Heart left ventricle (tissue), 16 donors: ENCODE results near the gene ZNF444. TPM values are rescaled to one million over a fixed set of nuclear protein-coding genes. Genes with fewer than 3 reads are reported as not detected.

Experiments
- ATAC-seq, 4 donors: fragments of 200-7000 bp; cut with Tn5 transposase; one replicate each; pipeline ENCODE4 v1.9.1; 2020 to 2022; ENCODE audit warnings: moderate library complexity in 4 of 4, mild to moderate bottlenecking in 3 of 4, moderate number of reproducible peaks in 1 of 4
- DNase-seq, 5 donors: peaks; one replicate each; pipeline ENCODE4 v3.0.0-alpha.2; 2020
- H3K27ac ChIP-seq, 12 donors: fragments of 200-600 bp; sonication (generic) in 4 of 12; one replicate each; pipeline versions ENCODE4 v1.5.0 to v1.8.0; 2016 to 2022; ENCODE audit warnings: mild to moderate bottlenecking in 2 of 12
- H3K27me3 ChIP-seq, 9 donors: fragments of 200-600 bp; sonication (generic) in 2 of 9; one replicate each; pipeline versions ENCODE4 v1.5.1 to v1.8.0; 2016 to 2022; ENCODE audit warnings: mild to moderate bottlenecking in 3 of 9
- H3K36me3 ChIP-seq, 9 donors: fragments of 200-600 bp; sonication (generic) in 2 of 9; one replicate each; pipeline versions ENCODE4 v1.5.0 to v1.8.0; 2018 to 2022; ENCODE audit warnings: mild to moderate bottlenecking in 2 of 9
- H3K4me1 ChIP-seq, 12 donors: fragments of 200-600 bp; sonication (generic) in 4 of 12; one replicate each; pipeline versions ENCODE4 v1.5.0 to v1.8.0; 2016 to 2022; ENCODE audit warnings: mild to moderate bottlenecking in 3 of 12
- H3K4me3 ChIP-seq, 12 donors: fragments of 200-600 bp; sonication (generic) in 4 of 12; one replicate each; pipeline versions ENCODE4 v1.5.0 to v1.8.0; 2017 to 2022; ENCODE audit warnings: mild to moderate bottlenecking in 9 of 12, moderate library complexity in 4 of 12
- H3K9me3 ChIP-seq, 12 donors: fragments of 200-600 bp; sonication (generic) in 4 of 12; one replicate each; pipeline versions ENCODE4 v1.5.0 to v1.8.0; 2016 to 2022; ENCODE audit warnings: mild to moderate bottlenecking in 1 of 12
- CTCF ChIP-seq, 12 donors: fragments of 200-600 bp; sonication (generic) in 4 of 12; IDR thresholded peaks; one replicate each; pipeline versions ENCODE4 v1.5.0 to v1.8.0; 2018 to 2022; ENCODE audit warnings: antibody characterized with exemption in 12 of 12, mild to moderate bottlenecking in 5 of 12
- POLR2A ChIP-seq, 2 donors: fragments of 450-650 bp; IDR thresholded peaks; one replicate each; pipeline ENCODE4 v1.6.1; 2017; ENCODE audit warnings: antibody characterized with exemption in 2 of 2, mild to moderate bottlenecking in 2 of 2, moderate library complexity in 2 of 2
- WGBS, 4 donors: extraction: QIAGEN DNeasy Blood & Tissue Kit in 2 of 4; methylation state at CpG; one replicate each; pipeline versions ENCODE4 v1.1.5 to v1.1.7; 2013 to 2018; 5-methylcytosine and 5-hydroxymethylcytosine counted together
- intact Hi-C, 10 donors: fragments of 100-400 bp; cut with DNase I; formaldehyde crosslinking; loops; one replicate each; pipeline versions ENCODE4 v1.11.1 to v1.14.2; 2022
- long read RNA-seq, 3 donors: library from polyadenylated mRNA; unstranded; transcript quantifications; one replicate each; pipeline ENCODE4 v2.0.0, GENCODE V29; 2020 to 2021
- polyA plus RNA-seq, 2 donors: library from polyadenylated mRNA; stranded (reverse); fragments of 200-250 nt; gene quantifications; one replicate each; pipeline ENCODE4 v1.2.3, GENCODE V29; 2013
- total RNA-seq, 9 donors: library from RNA; depleted of rRNA in 2 of 9; stranded (reverse); fragments of >200 nt in 2 of 9; fragmentation: NEBNext Ultra II Directional in 3 of 9; extraction: Animal tissue kit (Norgen Biotek cat#: 25700) in 3 of 9; gene quantifications; one replicate each; pipeline versions ENCODE4 v1.1.0 to v1.2.4, GENCODE V29; 2016 to 2023
- donor health status: ischemic (EF 13 %, LVEDD 7.1; RV severe dilation, severe dysfunction).
- donor health status: healthy with polysubstance abuse.
- donor health status: DM: no; HTN: yes; CAD: no.
- donor health status: DM: no; HTN: no; CAD: no.
- donor health status: ischemic (EF 25% LVEDD 6.9; RV normal size, moderate dysfunction).
- donor health status: ischemic (EF 25% LVEDD 5.7; RV mildly dilated, moderate dysfunction).
- donor health status: healthy.
- donor health status: DM: yes; HTN: yes; CAD: no.
- donor health status: ischemic (EF 35%, LVEDD 5.7; RV mildly dilated, moderate dysfunction).
- donor health status: nonischemic (EF 11% LVEDD 7.7; RV severe dilation, severe dysfunction).
- donor health status: DM: yes; HTN: yes; CAD: no.
- donor health status: PGD.
- donor health status: ischemic (EF 29% LVEDD 5.4; RV normal size, mild dysfunction).
- donor health status: nonischemic (EF 23%, LVEDD 6.1; RV moderate dilation, normal function).

Gene ZNF444
- total RNA-seq (10 to 100 TPM; 14.8 to 35.8 (median 20.1) TPM), polyA plus RNA-seq (10 to 100 TPM; 15.9 to 21.4 TPM)
- long read RNA-seq, donor 1, partial matches to known transcripts = 7 of 13 reads
- long read RNA-seq, donor 1, other reads (novel, unspliced or antisense) = 1 of 13 reads
- long read RNA-seq, donor 2, transcript ZNF444-201 (5 exons, 2,042 nt) = major isoform, 11 of 27 reads
- long read RNA-seq, donor 2, transcript ZNF444-211 (5 exons, 1,906 nt) = minor isoform, 6 of 27 reads
- long read RNA-seq, donor 2, partial matches to known transcripts = 0 of 27 reads
- long read RNA-seq, donor 2, other reads (novel, unspliced or antisense) = 10 of 27 reads
- long read RNA-seq, donor 3, transcript ZNF444-201 (5 exons, 2,042 nt) = major isoform, 5 of 10 reads
- long read RNA-seq, donor 3, partial matches to known transcripts = 2 of 10 reads
- long read RNA-seq, donor 3, other reads (novel, unspliced or antisense) = 1 of 10 reads

DNA sequence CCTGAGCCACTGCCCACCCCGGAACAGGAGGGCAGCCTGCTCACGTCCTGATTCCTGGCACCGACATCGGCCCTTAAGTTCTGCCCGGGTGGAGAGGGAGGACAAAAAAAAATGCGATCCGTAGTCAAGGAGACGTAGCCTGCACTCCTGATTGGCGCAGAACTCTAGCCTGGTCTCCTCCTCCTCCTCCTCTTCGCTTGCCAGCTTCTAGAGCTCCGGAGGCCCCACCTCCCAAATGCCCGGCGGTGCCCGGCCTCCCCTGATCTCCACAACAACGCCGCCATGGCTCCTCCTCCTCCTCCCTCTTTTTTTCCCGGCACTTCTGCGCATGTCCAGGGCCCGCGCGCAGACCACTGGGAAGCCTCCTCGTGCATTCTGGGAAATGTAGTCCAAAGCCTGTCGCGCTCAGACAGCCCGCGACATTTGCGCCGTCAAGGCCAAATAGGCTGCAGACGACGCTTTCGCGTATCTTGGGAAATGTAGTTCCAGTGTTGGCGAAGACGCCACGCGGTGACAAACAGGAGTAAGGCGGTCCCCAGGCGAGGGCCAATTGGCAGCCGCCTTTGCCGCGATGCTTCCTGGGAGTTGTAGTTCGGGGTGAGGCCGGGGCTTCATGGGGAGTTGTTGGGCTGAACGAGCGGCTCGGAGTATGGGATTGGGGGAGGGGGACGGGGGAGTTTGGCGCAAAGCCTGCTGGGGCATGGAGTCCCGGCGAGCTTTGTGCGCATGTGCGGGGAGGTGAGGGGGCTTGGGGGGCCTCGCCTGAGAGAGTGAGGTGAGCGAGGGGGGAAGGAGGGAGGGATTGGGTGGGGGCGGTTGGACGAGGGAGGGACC is at the start of gene ZNF444:
Gene ZNF444, plus strand, starts transcription at position 705 of the 834 bp plus-strand sequence. CDS start 5,625 bp downstream, outside the sequence.
- intact Hi-C loops = loop anchor here in 6 of 10 donors (1.0 to 5.0 kb wide), 4 partner anchors 18 to 33 kb away; partner anchors contain the start of gene ZNF787 (in 5 of the 6)
- 0 to 1% (median 1%) methylated on average over 45 to 56 of the region's 56 CpGs for WGBS, 4 donors

DNA sequence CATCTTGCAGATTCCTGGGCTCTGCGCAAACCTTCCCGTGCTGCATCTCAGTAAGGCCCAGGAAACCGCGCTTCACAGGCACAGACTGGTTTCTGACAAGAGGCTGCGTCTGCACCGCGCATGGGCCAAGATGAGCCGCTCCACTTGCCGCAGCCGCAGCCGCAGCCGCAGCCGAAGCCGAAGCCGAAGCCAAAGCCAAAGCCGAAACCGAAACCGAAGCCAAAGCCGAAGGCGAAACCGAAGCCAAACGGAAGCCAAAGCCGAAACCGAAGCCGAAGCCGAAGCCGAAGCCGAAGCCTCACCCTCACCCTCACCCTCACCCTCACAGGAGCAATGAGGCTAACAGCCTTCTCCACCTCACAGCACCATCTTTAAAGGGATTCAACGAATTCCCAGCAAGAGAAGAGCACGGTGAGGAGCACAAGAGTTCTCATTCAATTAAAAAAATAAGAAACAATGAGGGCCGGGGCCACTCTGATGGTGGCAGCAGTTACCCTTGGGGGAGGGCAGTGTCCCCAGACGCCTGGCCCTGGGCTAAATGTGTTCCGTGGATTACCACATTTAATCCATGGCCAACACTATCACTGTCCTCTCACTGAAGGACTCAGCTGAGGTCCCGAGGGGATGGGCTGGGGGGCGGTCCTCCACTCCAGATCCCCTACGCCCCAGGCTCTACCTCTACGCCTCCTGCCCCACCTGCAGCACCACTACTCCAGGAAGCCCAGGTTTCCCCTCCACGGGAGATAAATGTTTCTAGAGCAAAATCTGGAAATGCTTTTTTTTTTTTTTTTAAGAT is 49.1 kb upstream of the ZNF444 start:
- H3K27me3 ChIP-seq = no peaks in the 10 kb centered on the region

More for the DNA sequence above, at the start of gene ZNF444:
- H3K27ac ChIP-seq = peak within 1 kb of the TSS; percentile 67 to 95 (median 86)
- TF ChIP-seq CTCF (IDR thresholded peaks at IDR 0.05) = no peak
- peak in 1 of 2 donors; percentile 61 for TF ChIP-seq POLR2A (IDR thresholded peaks at IDR 0.05)
- no peaks in the 10 kb centered on the region for H3K27me3 ChIP-seq
- no peaks in the 10 kb centered on the region for H3K36me3 ChIP-seq
- DNase-seq = peak; percentile 99 to 100 (median 99)
- ATAC-seq = peak; percentile 93 to 95 (median 94)
- peaks cover 0 to 28% (median 12%) of the 10 kb centered on the region in 12 donors for H3K4me1 ChIP-seq
- H3K4me3 ChIP-seq = peak within 1 kb of the TSS; percentile 31 to 87 (median 68)
- no peaks in the 10 kb centered on the region for H3K9me3 ChIP-seq

More for the DNA sequence above, 49.1 kb upstream of the ZNF444 start:
- H3K36me3 ChIP-seq = peaks cover 0 to 43% (median 11%) of the 10 kb centered on the region in 9 donors
- peak overlapping the region in 8 of 12 donors; percentile 11 to 42 (median 24) for H3K4me3 ChIP-seq
- H3K4me1 ChIP-seq = peaks cover 0 to 49% (median 15%) of the 10 kb centered on the region in 12 donors
- intact Hi-C loops = no loop called here
- DNase-seq (no peak), ATAC-seq (peak in 1 of 4 donors; percentile 12)
- H3K9me3 ChIP-seq = no peaks in the 10 kb centered on the region
- no peak for TF ChIP-seq POLR2A (IDR thresholded peaks at IDR 0.05)
- no peak for TF ChIP-seq CTCF (IDR thresholded peaks at IDR 0.05)
- WGBS, 4 donors = 68 to 92% (median 89%) methylated on average over 33 to 38 of the region's 38 CpGs
- peak overlapping the region in 10 of 12 donors; percentile 14 to 74 (median 60) for H3K27ac ChIP-seq
